GM21529 (cell line): Measurements from ENCODE around the gene APEX1.

ENCODE experiments used
- ATAC-seq: cut with Tn5 transposase; IDR thresholded peaks from one replicate; pipeline ENCODE4 v1.9.1; 2021; ENCODE audit not compliant: unreplicated experiment

The APEX1 gene

DNA sequence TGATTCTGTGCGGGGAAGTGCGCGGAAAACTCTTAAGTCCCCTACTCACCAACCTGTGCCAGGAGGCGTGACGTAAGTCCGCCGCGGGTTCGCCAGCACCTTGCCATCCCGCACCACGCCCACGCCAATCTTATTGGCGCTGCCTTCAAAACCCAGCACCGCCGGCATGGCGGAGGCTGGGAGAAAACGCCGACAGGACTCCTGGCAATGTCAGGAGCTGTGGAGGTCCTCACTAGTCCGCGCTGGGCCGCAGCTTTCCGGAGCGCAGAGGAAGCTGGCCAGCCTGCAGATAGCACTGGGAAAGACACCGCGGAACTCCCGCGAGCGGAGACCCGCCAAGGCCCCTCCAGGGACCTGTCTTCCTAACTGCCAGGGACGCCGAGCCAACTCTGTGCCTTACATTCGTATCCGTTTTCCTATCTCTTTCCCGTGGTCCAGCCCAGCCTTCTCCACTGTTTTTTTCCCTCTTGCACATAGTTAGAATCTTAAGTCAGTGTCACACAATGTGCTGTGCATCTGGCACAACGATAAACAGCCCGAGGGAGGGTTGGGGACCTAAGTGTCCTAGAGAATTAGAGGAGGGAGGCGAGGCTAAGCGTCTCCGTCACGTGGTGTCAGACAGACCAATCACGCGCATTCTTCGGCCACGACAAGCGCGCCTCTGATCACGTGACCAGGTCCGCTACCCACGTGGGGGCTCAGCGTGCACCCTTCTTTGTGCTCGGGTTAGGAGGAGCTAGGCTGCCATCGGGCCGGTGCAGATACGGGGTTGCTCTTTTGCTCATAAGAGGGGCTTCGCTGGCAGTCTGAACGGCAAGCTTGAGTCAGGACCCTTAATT is at the start of gene APEX1, which contains the start of gene OSGEP:
Gene APEX1, plus strand, starts transcription at position 711 of the 839 bp plus-strand sequence. CDS start 420 bp downstream, outside the sequence.
Gene OSGEP, minus strand, starts transcription at position 297 of the 839 bp plus-strand sequence. Its CDS starts 129 bp downstream, at position 168.
- peak; percentile 84 for ATAC-seq

GRCh38 chr14:20409226-20409625 is 45.8 kb upstream of the APEX1 start:
- no peak for ATAC-seq

DNA sequence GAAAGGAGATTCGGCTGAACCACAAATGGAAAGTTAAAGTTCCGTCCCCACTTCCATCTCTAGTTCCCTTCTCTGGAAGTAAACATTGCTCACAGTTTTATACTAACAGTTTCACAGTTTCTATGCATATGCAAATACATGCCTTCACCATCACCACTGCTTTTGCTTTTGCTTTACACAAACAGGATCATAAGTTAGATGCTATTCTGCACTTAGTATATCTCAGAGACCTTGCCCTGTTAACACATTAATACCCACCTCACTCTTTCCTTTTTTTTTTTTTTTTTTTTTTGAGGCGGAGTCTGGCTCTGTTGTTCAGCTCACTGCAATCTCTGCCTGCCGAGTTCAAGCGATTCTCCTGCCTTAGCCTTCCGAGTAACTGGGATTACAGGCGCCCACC is 42.6 kb upstream of the APEX1 start:
- ATAC-seq = peak; percentile 57

- peak; percentile 70 for ATAC-seq
These were observed 41.9 kb upstream of the APEX1 start, which contains the start of gene TEP1 for GRCh38 chr14:20412876-20413743. Gene TEP1, minus strand, starts transcription at chr14:20413501. Its CDS starts 5,062 bp downstream, at chr14:20408439.

- ATAC-seq = peak; percentile 36
These were observed 41.3 kb upstream of the APEX1 start for GRCh38 chr14:20413744-20414082.

- peak; percentile 46 for ATAC-seq
These were observed 39.2 kb upstream of the APEX1 start for GRCh38 chr14:20415782-20416206.

DNA sequence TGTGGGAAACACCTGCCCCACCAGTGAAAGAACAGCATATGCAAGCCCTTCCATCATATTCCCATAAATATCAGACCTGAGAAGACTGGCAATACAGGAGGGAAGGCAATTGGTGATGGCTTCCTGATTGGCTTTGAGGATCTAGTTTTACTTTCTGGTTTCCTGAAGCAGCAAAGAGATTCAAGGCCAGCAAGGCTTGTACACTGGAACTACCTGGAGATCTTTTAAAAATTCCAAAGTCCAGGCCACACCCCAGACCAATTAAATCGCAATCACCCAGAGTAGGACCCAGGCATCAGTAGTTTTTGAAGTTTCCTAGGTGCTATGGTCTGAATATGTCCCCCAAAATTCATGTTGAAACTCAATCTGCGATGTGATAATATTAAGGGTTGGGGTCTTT is 38.8 kb upstream of the APEX1 start:
- ATAC-seq = no peak

DNA sequence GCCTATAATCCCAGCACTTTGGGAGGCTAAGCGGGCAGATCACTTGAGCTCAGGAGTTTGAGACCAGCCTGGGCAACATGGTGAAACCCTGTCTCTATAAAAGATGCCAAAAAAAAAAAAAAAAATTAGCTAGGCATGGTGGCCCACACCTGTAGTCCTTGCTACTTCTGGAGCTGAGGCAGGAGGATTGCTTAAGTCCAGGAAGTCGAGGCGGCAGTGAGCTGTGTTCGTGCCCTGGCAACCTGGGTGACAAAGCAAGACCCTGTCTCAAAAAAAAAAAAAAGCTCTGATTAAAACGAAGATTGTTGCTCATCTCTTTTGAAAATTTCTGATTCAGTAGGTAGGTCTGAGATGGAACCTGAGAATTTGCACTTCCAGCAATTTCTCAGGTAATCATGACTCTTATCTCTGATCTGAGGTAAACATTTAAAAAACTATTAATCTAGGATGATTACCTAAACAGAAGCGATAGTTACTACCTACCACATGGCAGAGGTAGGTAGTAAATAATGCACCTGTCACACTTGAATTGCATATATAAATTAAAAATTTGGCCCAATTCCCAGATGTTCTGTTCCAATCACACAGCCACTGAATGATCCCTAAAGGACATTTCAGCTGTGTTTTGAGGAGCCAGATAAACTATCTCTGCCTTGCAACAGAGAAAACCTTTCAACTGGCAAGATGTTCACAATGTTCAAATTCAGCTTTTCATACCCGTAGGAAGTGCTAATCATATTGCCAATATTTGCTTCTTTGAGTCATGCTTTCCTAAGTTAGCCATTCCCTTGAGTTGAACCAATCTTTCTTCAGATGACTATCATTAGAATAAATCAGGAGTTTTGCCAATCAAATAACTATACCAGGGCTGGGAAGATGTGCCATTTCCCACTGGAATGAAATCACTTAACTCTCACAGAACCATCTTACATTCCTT is 37.5 kb upstream of the APEX1 start:
- no peak for ATAC-seq

GRCh38 chr14:20418501-20418909 is 36.5 kb upstream of the APEX1 start:
- no peak for ATAC-seq

DNA sequence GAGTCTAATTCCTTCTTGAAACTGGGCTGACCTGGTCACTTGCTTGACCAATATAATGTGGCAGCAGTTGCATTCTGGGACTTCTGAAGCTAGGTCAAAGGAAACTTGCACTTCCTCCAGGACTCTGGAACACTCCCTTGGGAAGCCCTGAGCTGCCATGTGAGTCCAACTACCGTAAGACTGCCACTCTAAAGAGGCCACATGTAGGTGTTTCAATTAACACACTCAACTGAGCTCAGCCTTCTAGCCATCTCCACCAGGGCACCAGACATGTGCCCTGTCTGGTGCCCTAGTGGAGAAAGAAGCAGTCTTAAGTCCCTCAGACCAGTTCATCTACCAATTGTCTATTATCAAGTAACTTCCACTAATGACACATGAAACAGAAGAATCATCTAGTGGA is 35.6 kb upstream of the APEX1 start:
- ATAC-seq = no peak

- ATAC-seq = no peak
These were observed 33.8 kb upstream of the APEX1 start for GRCh38 chr14:20421267-20421666.

DNA sequence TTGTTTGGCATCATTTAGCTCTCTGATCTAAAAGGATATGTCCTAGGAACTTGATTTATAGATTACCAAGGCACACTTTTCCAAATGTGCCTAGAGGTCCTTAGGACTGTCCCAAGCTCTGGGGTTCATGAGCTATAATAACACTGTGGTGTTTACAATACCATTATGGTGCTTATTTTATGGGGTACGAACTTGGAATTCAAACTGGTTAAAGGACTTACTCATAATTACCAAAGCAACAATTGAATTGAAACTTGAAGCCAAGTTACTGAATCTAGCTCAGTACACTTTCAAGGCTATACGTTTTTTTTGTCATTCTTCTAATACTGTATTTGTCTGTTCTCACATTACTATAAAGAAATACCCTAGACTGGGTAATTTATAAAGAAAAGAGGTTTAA is 32.1 kb upstream of the APEX1 start:
- ATAC-seq = no peak

DNA sequence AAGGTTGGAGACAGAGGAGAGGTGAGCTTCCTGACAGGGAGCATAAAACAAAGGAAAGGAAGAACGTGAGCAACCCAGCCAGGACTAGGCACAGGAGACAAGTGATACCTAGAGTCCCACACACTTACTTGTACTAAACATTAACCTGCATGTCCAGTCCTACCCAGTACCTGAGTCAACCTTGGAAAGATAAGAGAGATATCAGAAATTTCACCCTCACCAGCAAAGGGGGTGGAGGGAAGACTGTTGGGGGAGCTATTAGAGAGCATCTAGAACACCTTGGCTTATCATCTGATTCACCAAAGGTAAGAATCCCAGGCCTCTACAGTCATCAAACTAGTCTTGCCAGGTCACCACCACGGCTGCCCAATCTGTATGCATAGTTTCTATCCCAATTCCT is 30.2 kb upstream of the APEX1 start:
- ATAC-seq = no peak

DNA sequence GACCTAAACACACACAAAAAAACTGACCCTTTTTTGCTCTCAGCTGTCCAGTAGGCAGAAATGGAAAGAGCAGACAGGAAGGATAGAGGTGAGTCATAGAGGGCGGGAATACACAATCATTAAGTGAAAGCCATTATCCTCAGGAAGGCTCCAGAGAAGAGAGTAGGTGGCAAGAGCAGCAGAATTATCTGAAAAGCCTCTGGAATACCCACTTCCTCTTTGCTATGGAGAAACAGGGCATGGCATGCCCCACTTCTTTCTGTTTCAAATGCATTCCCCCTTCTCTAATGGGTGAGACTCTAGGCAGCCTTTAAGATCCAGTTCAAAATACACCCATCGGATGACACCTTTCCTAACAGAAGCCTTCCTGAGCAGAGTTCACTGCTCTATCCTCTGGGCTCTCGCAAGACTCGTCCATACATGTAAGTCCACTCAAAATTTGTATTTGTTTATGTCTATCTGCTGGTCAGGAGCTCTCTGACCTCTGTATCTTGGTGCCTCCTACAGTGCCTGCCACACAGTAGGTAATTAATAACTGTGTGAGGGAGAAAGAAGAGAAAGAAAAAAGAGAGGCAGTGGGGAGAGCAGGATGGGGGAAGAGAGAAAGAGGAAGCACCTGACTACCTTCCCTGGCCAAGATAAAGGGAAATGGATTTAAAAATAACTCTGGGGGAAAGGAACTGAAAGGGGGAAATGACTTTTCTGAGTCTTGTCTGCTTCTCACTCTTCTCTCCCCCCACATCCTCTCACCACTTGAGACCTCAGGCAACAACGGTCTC is 27.6 kb upstream of the APEX1 start:
- peak; percentile 79 for ATAC-seq

DNA sequence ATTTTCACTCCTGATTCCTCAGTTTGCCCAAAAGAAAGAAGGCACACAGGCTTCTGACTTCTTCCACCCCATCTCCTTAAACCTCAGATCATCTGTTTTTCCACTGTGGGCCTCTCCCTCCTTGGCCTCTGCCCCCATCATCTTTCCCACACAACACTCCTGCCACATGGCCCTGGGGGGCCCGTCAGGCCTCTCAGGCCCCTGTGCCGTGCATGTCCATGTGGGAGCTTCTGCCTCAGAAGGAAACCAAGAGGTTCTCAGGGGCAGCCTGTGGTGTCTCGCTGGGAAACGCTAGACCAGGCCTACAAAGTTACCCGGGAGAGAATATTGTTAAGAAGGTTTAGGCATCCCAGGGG is 27.0 kb upstream of the APEX1 start:
- peak; percentile 22 for ATAC-seq

DNA sequence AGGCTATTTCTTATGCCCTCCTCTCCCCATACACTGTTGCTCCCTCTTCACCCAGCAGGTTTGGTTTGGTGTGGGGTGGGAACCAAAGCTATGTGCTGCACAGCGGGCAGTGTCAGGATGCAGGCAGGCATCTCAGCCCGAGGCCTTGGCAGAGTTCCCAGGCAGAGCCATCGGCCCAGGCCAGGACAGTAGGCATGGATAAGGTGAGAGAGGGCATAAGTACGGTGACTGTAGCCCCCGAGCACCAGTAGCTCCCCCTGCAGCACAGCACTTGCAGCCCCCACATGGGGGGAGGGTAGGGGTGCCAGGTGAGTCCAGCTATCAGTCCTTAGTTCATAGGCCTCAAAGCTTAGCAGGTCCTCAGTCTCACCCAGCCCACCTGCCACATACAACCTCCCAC is 26.2 kb upstream of the APEX1 start:
- no peak for ATAC-seq

GRCh38 chr14:20429801-20430669 is 25.0 kb upstream of the APEX1 start:
- ATAC-seq = no peak

GRCh38 chr14:20434701-20435581 is 20.1 kb upstream of the APEX1 start:
- no peak for ATAC-seq
